ENCODE data around the gene AHCTF1.

DNA sequence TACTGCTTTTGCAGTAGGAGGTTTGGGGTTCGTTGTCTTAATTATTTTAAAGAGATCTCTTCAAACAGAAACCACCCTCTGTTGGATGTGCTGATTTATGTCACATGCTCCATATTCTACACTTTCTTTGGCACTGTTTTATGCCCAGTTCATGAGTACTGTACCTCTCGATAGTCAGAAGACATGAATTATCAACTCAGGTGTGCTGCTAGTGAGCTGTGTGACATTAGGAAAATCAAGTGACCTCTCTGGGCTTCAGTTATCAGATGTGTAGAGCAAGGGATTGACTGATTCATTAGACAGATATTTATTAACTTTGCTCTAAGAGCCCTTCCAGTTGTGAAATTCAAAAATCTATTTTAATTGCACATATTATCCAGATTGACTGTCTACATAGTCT lies 2.1 kb upstream of the AHCTF1 start:
- no peak for TF ChIP-seq CTCF (IDR thresholded peaks at IDR 0.05)
- no peak for TF ChIP-seq SP1 (CRISPR knock-in tag; conservative IDR thresholded peaks at IDR 0.05)

Data from WTC11 (cell line).